Muscle layer of colon (tissue), 2 donors: ENCODE data around the gene SMPD3.

Experiments used
- H3K27ac ChIP-seq: one replicate; pipeline ENCODE4 v1.7.0; 2013; ENCODE audit warnings: low read depth, mild to moderate bottlenecking, low read length, moderate library complexity
- H3K27me3 ChIP-seq, 2 donors: one replicate each; pipeline ENCODE4 v1.7.0; 2013; ENCODE audit warnings: low read length in 2 of 2, mild to moderate bottlenecking in 2 of 2; ENCODE audit not compliant: insufficient read depth in 2 of 2, control insufficient read depth in 1 of 2
- H3K36me3 ChIP-seq: one replicate; pipeline ENCODE4 v1.7.0; 2013; ENCODE audit warnings: mild to moderate bottlenecking, low read length; ENCODE audit not compliant: insufficient read depth
- H3K4me1 ChIP-seq: one replicate; pipeline ENCODE4 v1.7.0; 2013; ENCODE audit warnings: mild to moderate bottlenecking, low read length; ENCODE audit not compliant: insufficient read depth
- H3K4me3 ChIP-seq, 2 donors: one replicate each; pipeline ENCODE4 v1.7.0; 2013; ENCODE audit warnings: low read length in 2 of 2, low read depth in 1 of 2, mild to moderate bottlenecking in 1 of 2, moderate library complexity in 1 of 2
- H3K9ac ChIP-seq: one replicate; pipeline ENCODE4 v1.7.0; 2013; ENCODE audit warnings: low read length
- H3K9me3 ChIP-seq: one replicate; pipeline ENCODE4 v1.7.0; 2013; ENCODE audit warnings: mild to moderate bottlenecking, low read length
- donor health status: abdominal sarcoma.
- donor health status: Adenocarcinoma of cecum.

Gene SMPD3

DNA sequence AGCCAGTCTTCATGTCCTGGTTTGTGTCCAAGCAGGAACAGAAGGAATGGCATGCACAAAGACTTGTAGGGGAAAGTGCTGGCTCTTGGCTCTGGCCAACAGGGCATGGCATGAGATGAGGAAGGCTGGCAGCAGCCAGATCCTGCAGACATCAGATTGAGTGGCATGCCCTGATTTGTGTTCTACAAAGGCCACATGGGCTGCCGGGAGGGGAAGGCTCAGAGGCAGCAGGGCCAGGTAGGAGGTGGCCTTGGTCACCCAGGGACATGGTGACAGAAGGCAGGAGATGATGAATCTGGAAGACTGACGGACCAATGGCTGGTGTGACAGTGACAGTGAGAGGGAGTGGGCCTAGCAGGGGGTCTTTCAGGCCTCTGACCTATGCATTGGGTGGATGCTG is 33.7 kb downstream of the SMPD3 start:
- no peaks in the 10 kb centered on the region for H3K9me3 ChIP-seq
- no peak overlapping the region for H3K27ac ChIP-seq

DNA sequence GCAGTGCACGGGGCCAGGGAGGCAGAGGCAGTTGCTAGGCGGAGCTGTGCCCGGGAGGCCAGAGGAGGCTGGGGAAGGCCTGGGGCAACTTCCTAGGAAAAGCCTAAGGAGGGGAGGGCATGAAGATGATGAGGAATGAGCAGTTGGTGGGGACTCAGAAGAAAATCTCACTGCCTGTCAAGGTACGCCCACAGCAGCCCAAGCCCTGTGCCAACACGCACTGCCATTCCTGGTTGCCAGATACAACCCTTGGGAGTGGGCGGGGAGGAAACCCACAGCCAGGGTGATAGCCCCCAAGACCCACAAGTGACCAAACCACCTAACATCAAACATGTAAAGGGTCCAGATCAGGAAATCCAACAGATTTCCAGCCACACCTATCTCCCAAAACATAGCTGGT is 36.2 kb downstream of the SMPD3 start:
- H3K36me3 ChIP-seq: no peaks in the 10 kb centered on the region
- H3K27ac ChIP-seq: no peak overlapping the region
- H3K27me3 ChIP-seq: peaks cover 0 to 11% of the 10 kb centered on the region in 2 donors
- H3K4me3 ChIP-seq: no peak overlapping the region
- no peak overlapping the region for H3K9ac ChIP-seq
- H3K4me1 ChIP-seq: no peaks in the 10 kb centered on the region
- H3K9me3 ChIP-seq: no peaks in the 10 kb centered on the region

More for the DNA sequence above, 33.7 kb downstream of the SMPD3 start:
- H3K4me1 ChIP-seq: no peaks in the 10 kb centered on the region
- H3K4me3 ChIP-seq: no peak overlapping the region
- H3K9ac ChIP-seq: no peak overlapping the region
- no peaks in the 10 kb centered on the region for H3K36me3 ChIP-seq
- H3K27me3 ChIP-seq: peaks cover 0 to 11% of the 10 kb centered on the region in 2 donors

DNA sequence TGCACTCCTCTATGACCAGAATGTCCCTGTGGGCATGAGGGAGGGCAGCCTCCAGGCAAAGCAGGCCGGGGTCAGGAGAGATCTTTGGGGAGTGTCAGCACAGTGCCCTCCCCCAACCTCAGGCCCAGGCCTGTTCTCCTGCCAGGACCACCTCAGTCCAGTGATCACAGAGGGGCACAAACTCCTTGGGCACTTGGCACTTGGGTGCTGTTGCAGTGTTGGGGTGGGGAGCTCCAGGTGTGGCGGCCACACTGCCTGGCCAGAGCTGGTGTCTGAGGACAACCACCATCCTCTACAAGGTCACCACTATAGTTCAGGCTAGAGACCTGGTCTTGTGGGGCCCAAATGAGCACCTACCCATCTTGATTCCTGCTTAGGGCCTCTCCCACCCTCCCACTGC is 37.2 kb downstream of the SMPD3 start:
- Histone ChIP-seq H3K4me1 (no peaks in the 10 kb centered on the region), H3K9ac (no peak overlapping the region), H3K9me3 (no peaks in the 10 kb centered on the region), H3K27ac (no peak overlapping the region), H3K27me3 (peaks cover 0 to 11% of the 10 kb centered on the region in 2 donors), H3K4me3 (no peak overlapping the region), H3K36me3 (no peaks in the 10 kb centered on the region)

DNA sequence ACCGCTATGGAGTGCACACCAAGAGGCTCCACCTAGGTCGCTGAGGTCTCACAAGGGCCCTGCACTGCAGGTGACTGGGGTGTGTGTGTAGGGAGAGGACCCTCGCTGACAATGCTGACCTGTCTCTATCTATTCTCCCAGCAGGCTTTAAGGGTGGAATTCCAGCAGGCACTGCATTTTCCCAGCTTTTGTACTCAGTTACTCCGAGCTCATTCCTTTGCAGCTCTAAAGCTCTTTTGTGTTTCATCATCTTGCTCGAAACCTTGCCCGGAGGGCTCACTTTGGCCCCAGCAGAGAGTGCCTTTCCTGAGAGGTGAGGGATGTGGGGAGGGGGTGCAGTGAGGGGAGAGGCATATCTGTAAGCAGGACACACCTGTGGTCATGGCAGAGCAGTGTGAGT is 39.3 kb downstream of the SMPD3 start:
- Histone ChIP-seq H3K4me3 (no peak overlapping the region), H3K27me3 (peaks cover 0 to 11% of the 10 kb centered on the region in 2 donors), H3K36me3 (no peaks in the 10 kb centered on the region), H3K9me3 (no peaks in the 10 kb centered on the region), H3K4me1 (no peaks in the 10 kb centered on the region), H3K9ac (no peak overlapping the region), H3K27ac (no peak overlapping the region)

DNA sequence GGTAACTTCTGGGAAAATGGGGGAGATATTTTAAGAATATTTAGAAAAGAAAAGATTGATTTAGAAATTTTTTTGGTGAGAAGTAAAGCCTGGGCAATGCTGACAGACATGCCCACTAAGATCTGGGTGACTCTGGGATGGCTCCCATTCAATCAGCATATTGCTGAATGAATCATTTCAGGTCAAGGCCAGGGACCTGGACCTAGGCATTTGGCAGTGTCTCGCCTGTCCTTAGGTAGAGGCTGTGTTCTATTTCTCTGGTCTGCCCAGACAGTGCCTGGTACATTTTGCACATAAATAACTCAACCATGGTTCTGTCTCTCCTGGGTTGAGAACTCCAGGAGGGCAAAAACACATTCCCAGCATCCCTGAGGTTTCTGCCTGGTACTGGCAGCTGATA is 39.9 kb downstream of the SMPD3 start:
- Histone ChIP-seq H3K27me3 (peaks cover 0 to 11% of the 10 kb centered on the region in 2 donors), H3K9me3 (no peaks in the 10 kb centered on the region), H3K4me1 (no peaks in the 10 kb centered on the region), H3K9ac (no peak overlapping the region), H3K27ac (no peak overlapping the region), H3K4me3 (no peak overlapping the region), H3K36me3 (no peaks in the 10 kb centered on the region)

DNA sequence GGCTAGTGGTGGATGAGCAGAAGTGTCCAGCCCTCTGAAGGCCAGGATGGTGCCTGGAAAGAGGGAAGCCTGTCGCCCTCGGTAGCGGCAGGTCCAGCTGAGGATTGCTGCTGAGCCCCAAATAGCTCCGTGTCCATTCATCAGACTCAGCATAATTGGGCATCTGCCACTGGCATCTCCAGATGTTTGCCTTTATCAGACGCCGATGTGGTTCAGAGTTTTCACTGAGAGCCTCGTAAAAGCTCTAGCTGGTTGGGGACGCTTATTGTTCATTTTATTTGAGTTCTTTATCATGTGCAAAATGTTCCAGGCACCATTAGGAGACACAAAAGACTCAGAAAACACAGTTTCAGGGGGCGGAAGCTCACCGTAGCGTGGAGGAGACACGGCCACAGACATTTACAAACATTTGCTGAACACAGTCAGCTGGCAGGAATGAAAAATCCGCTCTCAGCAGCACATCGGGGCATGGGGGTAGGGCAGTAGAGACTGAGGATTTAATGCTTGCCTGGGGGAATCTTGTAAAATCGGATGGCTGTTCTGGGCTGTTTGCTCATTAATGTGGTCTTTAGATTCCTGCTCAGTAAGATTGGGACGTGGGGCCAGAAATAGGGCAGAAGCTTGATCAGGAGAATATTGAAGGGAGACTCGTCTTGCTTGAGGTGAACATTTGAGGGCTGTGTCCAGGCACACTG is 41.7 kb downstream of the SMPD3 start:
- Histone ChIP-seq H3K9me3 (no peaks in the 10 kb centered on the region), H3K36me3 (no peaks in the 10 kb centered on the region), H3K27ac (no peak overlapping the region), H3K4me3 (no peak overlapping the region), H3K9ac (no peak overlapping the region), H3K4me1 (no peaks in the 10 kb centered on the region), H3K27me3 (peaks cover 0 to 11% of the 10 kb centered on the region in 2 donors)

DNA sequence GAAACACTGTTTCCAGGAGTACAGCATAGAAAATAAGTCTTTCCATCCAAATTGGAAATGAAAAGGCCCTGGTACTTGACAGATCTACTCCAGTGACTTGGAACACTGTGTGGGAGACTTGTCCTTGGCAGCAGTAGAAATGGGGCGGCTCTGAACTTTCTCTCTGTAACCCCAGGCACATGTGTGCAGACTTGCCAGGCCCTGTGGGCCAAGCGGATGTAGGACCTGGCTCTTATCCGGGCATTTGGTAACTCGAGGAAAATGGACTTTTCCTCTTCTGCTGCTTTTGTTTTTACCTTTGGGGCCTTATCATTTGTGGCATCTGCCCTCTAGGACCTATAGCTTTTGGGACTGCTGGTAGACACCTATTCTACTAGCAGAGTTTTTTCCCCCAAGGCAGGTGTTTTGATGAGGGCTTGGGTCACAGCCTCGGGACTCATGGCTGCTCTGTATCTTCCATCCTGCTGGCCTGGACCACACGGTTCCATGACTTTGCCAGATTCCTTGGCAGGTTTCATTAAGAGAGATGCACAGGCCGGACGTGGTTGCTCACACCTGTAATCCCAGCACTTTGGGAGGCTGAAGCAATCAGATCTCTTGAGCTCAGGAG is 43.5 kb downstream of the SMPD3 start:
- Histone ChIP-seq H3K36me3 (no peaks in the 10 kb centered on the region), H3K9ac (no peak overlapping the region), H3K27me3 (no peaks in the 10 kb centered on the region), H3K4me1 (no peaks in the 10 kb centered on the region), H3K27ac (no peak overlapping the region), H3K4me3 (no peak overlapping the region), H3K9me3 (no peaks in the 10 kb centered on the region)

DNA sequence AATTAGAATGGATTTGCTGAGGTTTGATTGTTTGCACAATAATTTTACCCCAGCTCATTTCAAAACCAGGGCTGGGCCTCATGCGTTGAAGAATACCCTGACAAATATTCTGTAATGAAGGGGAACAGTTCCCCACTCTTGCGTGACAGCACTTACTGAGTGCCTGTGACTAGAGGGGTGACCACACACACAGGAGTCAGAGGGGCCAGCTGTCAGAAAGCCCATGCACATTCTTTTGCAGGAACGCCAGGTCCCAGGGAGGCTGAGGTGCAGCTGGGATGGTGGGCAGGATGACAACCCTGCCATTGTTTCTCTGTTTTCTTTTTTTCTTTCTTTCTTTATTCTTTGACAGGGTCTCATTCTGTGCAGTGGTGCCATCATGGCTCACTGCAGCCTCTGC is 44.6 kb downstream of the SMPD3 start:
- no peak overlapping the region for H3K9ac ChIP-seq
- H3K27me3 ChIP-seq: no peaks in the 10 kb centered on the region
- H3K36me3 ChIP-seq: no peaks in the 10 kb centered on the region
- no peak overlapping the region for H3K27ac ChIP-seq
- no peak overlapping the region for H3K4me3 ChIP-seq
- no peaks in the 10 kb centered on the region for H3K4me1 ChIP-seq
- no peaks in the 10 kb centered on the region for H3K9me3 ChIP-seq

DNA sequence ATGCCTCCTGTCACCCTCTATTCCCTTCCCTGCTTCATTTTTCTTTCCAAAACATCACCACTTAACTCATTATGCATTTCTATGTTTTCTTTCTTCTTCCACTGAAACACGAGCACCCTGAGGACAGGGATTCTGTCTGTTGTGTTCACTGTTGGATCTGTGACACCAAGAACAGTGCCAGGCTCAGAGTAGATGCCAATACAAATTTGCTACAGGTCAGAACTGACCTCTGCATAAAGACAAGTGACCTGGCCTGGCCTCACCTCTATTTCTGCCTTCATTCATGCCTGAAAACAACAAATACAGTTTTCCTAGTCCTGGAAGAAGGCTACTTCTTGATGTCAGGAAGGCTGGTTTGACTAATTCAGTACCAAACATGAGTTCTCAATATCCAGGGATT is 45.1 kb downstream of the SMPD3 start:
- Histone ChIP-seq H3K36me3 (no peaks in the 10 kb centered on the region), H3K9ac (no peak overlapping the region), H3K4me1 (no peaks in the 10 kb centered on the region), H3K4me3 (no peak overlapping the region), H3K27me3 (no peaks in the 10 kb centered on the region), H3K9me3 (no peaks in the 10 kb centered on the region), H3K27ac (no peak overlapping the region)

DNA sequence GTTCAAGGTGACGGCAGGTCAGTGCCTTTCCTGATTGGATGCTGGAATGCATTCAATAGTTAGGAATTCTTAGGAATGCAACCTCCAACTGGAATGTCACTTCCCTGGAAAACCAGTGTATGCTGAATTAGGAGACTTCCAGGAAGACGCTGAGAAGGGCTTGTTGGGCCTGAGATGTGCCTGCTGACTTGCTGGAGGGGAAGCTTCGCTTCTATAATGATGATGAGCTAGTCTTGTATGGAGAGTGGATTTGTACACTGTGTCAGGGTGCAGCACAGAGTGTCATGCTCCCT is 45.6 kb downstream of the SMPD3 start:
- Histone ChIP-seq H3K9ac (no peak overlapping the region), H3K36me3 (no peaks in the 10 kb centered on the region), H3K4me1 (no peaks in the 10 kb centered on the region), H3K9me3 (no peaks in the 10 kb centered on the region), H3K27me3 (no peaks in the 10 kb centered on the region), H3K4me3 (no peak overlapping the region), H3K27ac (no peak overlapping the region)

DNA sequence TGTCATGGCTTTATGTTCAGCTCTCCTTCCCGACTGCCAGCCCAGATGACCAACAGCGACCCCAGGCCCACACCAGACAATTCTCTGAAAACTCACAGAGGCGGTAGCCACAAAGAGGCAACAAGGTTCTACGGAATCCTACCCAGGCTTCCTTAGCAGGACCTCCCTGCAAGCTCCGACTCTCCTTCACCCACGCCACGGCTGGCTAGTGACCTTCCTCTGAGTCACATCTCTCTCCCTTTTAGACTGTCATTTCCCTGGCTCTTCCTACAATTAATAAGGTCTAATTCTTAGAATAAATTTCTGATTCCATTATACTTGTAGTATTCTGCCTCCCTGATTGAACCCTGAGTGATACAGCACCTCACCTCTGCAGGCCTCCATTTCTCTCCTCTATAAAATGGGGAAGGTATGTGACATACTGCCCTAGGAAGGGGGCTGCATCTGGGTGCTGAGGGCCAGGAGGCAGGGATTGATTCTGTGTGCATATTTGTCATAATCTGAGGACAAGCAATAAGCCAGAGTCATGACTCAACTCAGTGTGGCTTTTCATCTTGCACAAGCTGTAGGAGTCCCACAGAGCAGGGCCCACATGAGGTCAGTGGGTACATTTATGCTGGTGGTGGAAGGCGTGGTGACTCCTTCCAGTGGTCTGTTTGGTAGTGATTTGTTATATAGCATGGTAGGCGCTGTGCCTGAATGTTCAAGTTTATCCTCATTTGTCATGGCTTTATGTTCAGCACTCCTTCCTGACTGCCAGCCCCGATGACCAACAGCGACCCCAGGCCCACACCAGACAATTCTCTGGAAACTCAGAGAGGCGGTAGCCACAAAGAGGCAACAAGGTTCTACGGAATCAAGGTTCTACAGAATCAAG is 46.2 kb downstream of the SMPD3 start:
- H3K9ac ChIP-seq: no peak overlapping the region
- no peaks in the 10 kb centered on the region for H3K9me3 ChIP-seq
- H3K4me1 ChIP-seq: no peaks in the 10 kb centered on the region
- H3K4me3 ChIP-seq: no peak overlapping the region
- no peaks in the 10 kb centered on the region for H3K36me3 ChIP-seq
- no peak overlapping the region for H3K27ac ChIP-seq
- H3K27me3 ChIP-seq: no peaks in the 10 kb centered on the region
